GM19043 (cell line): ENCODE measurements around the gene SMAGP.
"Not testable (repeated sequence)": the region's sequence is repeated elsewhere in the genome, so short reads cannot be mapped to it uniquely, and the experiment has no call there.

Source experiments
- ATAC-seq: cut with Tn5 transposase; IDR thresholded peaks from one replicate; pipeline ENCODE4 v1.9.1; 2021; ENCODE audit warnings: low read depth; ENCODE audit not compliant: unreplicated experiment

SMAGP gene

GRCh38 chr12:51227112-51227511, 43.1 kb downstream of the SMAGP start:
- ATAC-seq, result not testable (repeated sequence)

- ATAC-seq, result no peak
Observed at GRCh38 chr12:51225771-51226170, 44.4 kb downstream of the SMAGP start.

- ATAC-seq, result no peak
Observed at GRCh38 chr12:51225234-51225633, 45.0 kb downstream of the SMAGP start.

- no peak for ATAC-seq
Observed at GRCh38 chr12:51224625-51225024, 45.6 kb downstream of the SMAGP start.

- no peak for ATAC-seq
Observed at GRCh38 chr12:51222461-51222860, 47.8 kb downstream of the SMAGP start.

- not testable (repeated sequence) for ATAC-seq
Observed at GRCh38 chr12:51219857-51220256, 50.4 kb downstream of the SMAGP start.

GRCh38 chr12:51219322-51219721, 50.9 kb downstream of the SMAGP start:
- no peak for ATAC-seq

- ATAC-seq, result no peak
Observed at GRCh38 chr12:51218607-51219161, 51.5 kb downstream of the SMAGP start.

- peak; percentile 70 for ATAC-seq
Observed at GRCh38 chr12:51217968-51218606, 52.1 kb downstream of the SMAGP start, which contains the start of gene POU6F1. Gene POU6F1 (minus strand): TSS chr12:51218062. CDS start chr12:51206836, 11,226 bp downstream.

- ATAC-seq, result peak; percentile 16
Observed at GRCh38 chr12:51217133-51217967, 52.9 kb downstream of the SMAGP start.

- ATAC-seq, result no peak
Observed at GRCh38 chr12:51216642-51217041, 53.6 kb downstream of the SMAGP start.

GRCh38 chr12:51214895-51215294, 55.3 kb downstream of the SMAGP start:
- ATAC-seq, result no peak

GRCh38 chr12:51210690-51211395, 59.4 kb downstream of the SMAGP start:
- no peak for ATAC-seq

- no peak for ATAC-seq
Observed at GRCh38 chr12:51209259-51209658, 61.0 kb downstream of the SMAGP start.

- no peak for ATAC-seq
Observed at GRCh38 chr12:51208016-51208660, 62.1 kb downstream of the SMAGP start.

- ATAC-seq, result no peak
Observed at GRCh38 chr12:51205350-51205749, 64.9 kb downstream of the SMAGP start.

GRCh38 chr12:51202718-51203117, 67.5 kb downstream of the SMAGP start:
- ATAC-seq, result no peak

- ATAC-seq, result no peak
Observed at GRCh38 chr12:51200806-51201205, 69.4 kb downstream of the SMAGP start.

- no peak for ATAC-seq
Observed at GRCh38 chr12:51200156-51200555, 70.1 kb downstream of the SMAGP start.

GRCh38 chr12:51199366-51199945, 70.8 kb downstream of the SMAGP start:
- no peak for ATAC-seq
